NCI-H446 treated with DMSO at 0.1 percent for 48 hours (cell line): Measurements from ENCODE around the gene GHDC.
"Not testable (repeated sequence)": the region's sequence is repeated elsewhere in the genome, so short reads cannot be mapped to it uniquely, and the experiment has no call there.

Source experiments
- DNase-seq: peaks from one replicate; lab custom pipeline; 2025; lab: John Stamatoyannopoulos, UW

Gene GHDC

GRCh38 chr17:42193969-42194899, at the start of gene GHDC:
Gene GHDC (minus strand): TSS chr17:42194494. CDS start chr17:42193581, 913 bp downstream.
- peak; percentile 65 for DNase-seq

GRCh38 chr17:42243493-42243982, 49.2 kb upstream of the GHDC start:
- DNase-seq = no peak

GRCh38 chr17:42241871-42242270, 47.6 kb upstream of the GHDC start:
- no peak for DNase-seq

- not testable (repeated sequence) for DNase-seq
Measured at GRCh38 chr17:42240863-42241262, 46.6 kb upstream of the GHDC start.

GRCh38 chr17:42240201-42240600, 45.9 kb upstream of the GHDC start:
- no peak for DNase-seq

GRCh38 chr17:42239576-42239975, 45.3 kb upstream of the GHDC start:
- DNase-seq = not testable (repeated sequence)

GRCh38 chr17:42236760-42237159, 42.5 kb upstream of the GHDC start:
- no peak for DNase-seq

- no peak for DNase-seq
Measured at GRCh38 chr17:42233994-42234393, 39.7 kb upstream of the GHDC start.

GRCh38 chr17:42233156-42233555, 38.9 kb upstream of the GHDC start:
- no peak for DNase-seq

- no peak for DNase-seq
Measured at GRCh38 chr17:42230225-42230624, 35.9 kb upstream of the GHDC start.

- no peak for DNase-seq
Measured at GRCh38 chr17:42227849-42228700, 33.8 kb upstream of the GHDC start.

- DNase-seq = no peak
Measured at GRCh38 chr17:42225646-42226045, 31.4 kb upstream of the GHDC start.

GRCh38 chr17:42224651-42225050, 30.4 kb upstream of the GHDC start:
- DNase-seq = no peak

- peak; percentile 7 for DNase-seq
Measured at GRCh38 chr17:42221886-42222745, 27.8 kb upstream of the GHDC start.

- not testable (repeated sequence) for DNase-seq
Measured at GRCh38 chr17:42219280-42219679, 25.0 kb upstream of the GHDC start.

GRCh38 chr17:42214156-42214555, 19.9 kb upstream of the GHDC start:
- DNase-seq = no peak

- no peak for DNase-seq
Measured at GRCh38 chr17:42212382-42212781, 18.1 kb upstream of the GHDC start.

GRCh38 chr17:42211921-42212341, 17.6 kb upstream of the GHDC start:
- DNase-seq = not testable (repeated sequence)

- no peak for DNase-seq
Measured at GRCh38 chr17:42210046-42210445, 15.8 kb upstream of the GHDC start.

GRCh38 chr17:42206153-42206612, 11.9 kb upstream of the GHDC start:
- DNase-seq = not testable (repeated sequence)

- DNase-seq = no peak
Measured at GRCh38 chr17:42203354-42203753, 9.1 kb upstream of the GHDC start.
